OCI-LY1 (cell line): ENCODE data around the gene MYO10.

Experiments used
- H2AFZ ChIP-seq: fragments of 200-600 bp; sonication (generic), shearing (Covaris generic); 2 replicates; pipeline ENCODE4 v1.6.0; 2014; ENCODE audit warnings: antibody characterized with exemption, mild to moderate bottlenecking, low read length
- H3F3A ChIP-seq: fragments of 200-600 bp; sonication (generic), shearing (Covaris generic); 2 replicates; pipeline ENCODE4 v1.6.0; 2014; ENCODE audit warnings: mild to moderate bottlenecking, antibody characterized with exemption, low read length, moderate library complexity; ENCODE audit not compliant: insufficient read depth
- H3K27ac ChIP-seq: fragments of 200-600 bp; sonication (generic); 2 replicates; pipeline ENCODE4 v1.5.1; 2014; ENCODE audit warnings: low read length, mixed run types, mild to moderate bottlenecking, low read depth; ENCODE audit not compliant: poor library complexity, severe bottlenecking
- H3K27me3 ChIP-seq: fragments of 200-600 bp; sonication (generic); 2 replicates; pipeline ENCODE4 v1.6.0; 2014; ENCODE audit warnings: antibody characterized with exemption, mild to moderate bottlenecking, low read length, moderate library complexity; ENCODE audit not compliant: insufficient read depth
- H3K36me3 ChIP-seq: fragments of 200-600 bp; sonication (generic); 2 replicates; pipeline ENCODE4 v1.6.1; 2014; ENCODE audit warnings: mild to moderate bottlenecking, antibody characterized with exemption, low read length, moderate library complexity, mixed read lengths; ENCODE audit not compliant: insufficient read depth
- H3K4me1 ChIP-seq: fragments of 200-600 bp; sonication (generic); 2 replicates; pipeline ENCODE4 v1.5.1; 2014; ENCODE audit warnings: mild to moderate bottlenecking, low read length, moderate library complexity; ENCODE audit not compliant: insufficient read depth, severe bottlenecking
- H3K4me2 ChIP-seq: fragments of 200-600 bp; sonication (generic), shearing (Covaris generic); 2 replicates; pipeline ENCODE4 v1.6.1; 2014; ENCODE audit warnings: low read length
- H3K4me3 ChIP-seq: fragments of 200-600 bp; sonication (generic); 2 replicates; pipeline ENCODE4 v1.5.1; 2014; ENCODE audit warnings: low read length, low read depth, mild to moderate bottlenecking, mixed read lengths; ENCODE audit not compliant: poor library complexity, severe bottlenecking
- H3K79me2 ChIP-seq: fragments of 200-600 bp; shearing (Covaris generic); 2 replicates; pipeline ENCODE4 v1.6.1; 2016; ENCODE audit warnings: mixed run types, low read length, mixed read lengths; ENCODE audit not compliant: insufficient read depth
- H3K9ac ChIP-seq: fragments of 200-600 bp; sonication (generic), shearing (Covaris generic); 2 replicates; pipeline ENCODE4 v1.6.1; 2014; ENCODE audit warnings: mild to moderate bottlenecking, low read length, mixed read lengths
- H3K9me2 ChIP-seq: fragments of 200-600 bp; sonication (generic), shearing (Covaris generic); 2 replicates; pipeline ENCODE4 v1.6.1; 2014; ENCODE audit warnings: low read depth, mild to moderate bottlenecking, low read length, mixed read lengths
- H3K9me3 ChIP-seq: fragments of 200-600 bp; shearing (Covaris generic); 2 replicates; pipeline ENCODE4 v1.6.1; 2014; ENCODE audit warnings: low read length, mixed read lengths
- H4K20me1 ChIP-seq: fragments of 200-600 bp; sonication (generic), shearing (Covaris generic); 2 replicates; pipeline ENCODE4 v1.6.0; 2016; ENCODE audit warnings: mild to moderate bottlenecking, low read length; ENCODE audit not compliant: insufficient read depth
- EZH2 ChIP-seq: fragments of 200-600 bp; sonication (generic), shearing (Covaris generic); IDR thresholded peaks from 2 replicates; pipeline ENCODE4 v1.8.0; 2017; ENCODE audit warnings: borderline replicate concordance, mixed run types, mild to moderate bottlenecking, antibody characterized with exemption, low read length, moderate library complexity, mixed read lengths
- TF ChIP-seq, protein P1 (sequence below): fragments of 200-600 bp; sonication (generic), shearing (Covaris generic); IDR thresholded peaks from 2 replicates; pipeline ENCODE4 v1.5.1; 2017; ENCODE audit warnings: mild to moderate bottlenecking, antibody characterized with exemption, low read length, moderate library complexity, mixed read lengths

Gene MYO10

DNA sequence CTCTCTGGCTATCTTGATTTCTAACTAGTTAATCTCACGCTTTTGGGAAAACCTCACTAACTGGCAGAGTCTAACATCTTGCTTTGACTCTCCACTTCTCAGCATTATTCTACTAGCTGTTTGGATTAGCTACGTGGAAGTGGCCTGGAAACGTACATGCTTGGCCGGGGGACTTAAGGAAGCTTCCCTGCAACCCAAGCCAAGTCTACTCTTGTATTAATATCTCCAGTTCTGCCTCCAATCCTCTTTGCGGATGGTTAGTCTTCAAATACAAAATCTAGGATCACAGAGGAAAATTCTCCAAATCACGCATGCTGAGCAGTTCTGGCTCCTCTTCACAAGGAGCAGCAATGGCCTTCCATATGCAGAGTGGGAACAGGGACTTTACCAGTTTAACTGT lies 267.5 kb downstream of the MYO10 start:
- Histone ChIP-seq H3K36me3 (no peaks in the 10 kb centered on the region), H3K9ac (no peak overlapping the region), H3K9me2 (no peaks in the 10 kb centered on the region), H3K4me2 (no peak overlapping the region), H3F3A (no peaks in the 10 kb centered on the region), H3K27ac (no peak overlapping the region), H3K4me1 (no peaks in the 10 kb centered on the region), H3K79me2 (no peaks in the 10 kb centered on the region), H4K20me1 (no peaks in the 10 kb centered on the region), H3K27me3 (no peaks in the 10 kb centered on the region), H3K9me3 (no peaks in the 10 kb centered on the region), H2AFZ (no peak overlapping the region), H3K4me3 (no peak overlapping the region)
- no peak for TF ChIP-seq EZH2

DNA sequence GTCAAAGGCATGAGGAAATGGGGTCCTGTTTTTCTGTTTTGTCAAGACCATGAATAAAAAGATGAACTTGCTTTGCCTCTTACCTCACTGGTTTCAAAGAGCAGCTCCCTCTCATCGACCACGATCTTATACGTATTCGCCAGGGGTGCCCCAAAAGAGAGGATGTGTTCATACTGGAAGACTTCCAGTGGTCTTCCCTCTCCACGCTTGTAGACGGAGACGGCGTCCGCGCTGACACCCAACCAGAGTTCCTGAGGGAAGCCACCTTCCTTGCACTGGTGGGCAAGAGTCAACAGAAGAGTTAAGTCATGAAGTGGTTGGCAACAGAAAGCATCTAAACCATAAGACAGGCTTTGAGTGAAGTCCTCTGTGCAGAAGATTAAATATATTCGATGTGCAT lies 267.9 kb downstream of the MYO10 start:
- Histone ChIP-seq H3K4me2 (no peak overlapping the region), H4K20me1 (no peaks in the 10 kb centered on the region), H3K4me1 (no peaks in the 10 kb centered on the region), H3K9me2 (no peaks in the 10 kb centered on the region), H3K4me3 (no peak overlapping the region), H2AFZ (no peak overlapping the region), H3K27ac (no peak overlapping the region), H3K9me3 (no peaks in the 10 kb centered on the region), H3K9ac (no peak overlapping the region), H3F3A (no peaks in the 10 kb centered on the region), H3K27me3 (no peaks in the 10 kb centered on the region), H3K36me3 (no peaks in the 10 kb centered on the region), H3K79me2 (no peaks in the 10 kb centered on the region)
- no peak for TF ChIP-seq EZH2
- TF ChIP-seq, protein P1, sequence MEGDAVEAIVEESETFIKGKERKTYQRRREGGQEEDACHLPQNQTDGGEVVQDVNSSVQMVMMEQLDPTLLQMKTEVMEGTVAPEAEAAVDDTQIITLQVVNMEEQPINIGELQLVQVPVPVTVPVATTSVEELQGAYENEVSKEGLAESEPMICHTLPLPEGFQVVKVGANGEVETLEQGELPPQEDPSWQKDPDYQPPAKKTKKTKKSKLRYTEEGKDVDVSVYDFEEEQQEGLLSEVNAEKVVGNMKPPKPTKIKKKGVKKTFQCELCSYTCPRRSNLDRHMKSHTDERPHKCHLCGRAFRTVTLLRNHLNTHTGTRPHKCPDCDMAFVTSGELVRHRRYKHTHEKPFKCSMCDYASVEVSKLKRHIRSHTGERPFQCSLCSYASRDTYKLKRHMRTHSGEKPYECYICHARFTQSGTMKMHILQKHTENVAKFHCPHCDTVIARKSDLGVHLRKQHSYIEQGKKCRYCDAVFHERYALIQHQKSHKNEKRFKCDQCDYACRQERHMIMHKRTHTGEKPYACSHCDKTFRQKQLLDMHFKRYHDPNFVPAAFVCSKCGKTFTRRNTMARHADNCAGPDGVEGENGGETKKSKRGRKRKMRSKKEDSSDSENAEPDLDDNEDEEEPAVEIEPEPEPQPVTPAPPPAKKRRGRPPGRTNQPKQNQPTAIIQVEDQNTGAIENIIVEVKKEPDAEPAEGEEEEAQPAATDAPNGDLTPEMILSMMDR: no peak

DNA sequence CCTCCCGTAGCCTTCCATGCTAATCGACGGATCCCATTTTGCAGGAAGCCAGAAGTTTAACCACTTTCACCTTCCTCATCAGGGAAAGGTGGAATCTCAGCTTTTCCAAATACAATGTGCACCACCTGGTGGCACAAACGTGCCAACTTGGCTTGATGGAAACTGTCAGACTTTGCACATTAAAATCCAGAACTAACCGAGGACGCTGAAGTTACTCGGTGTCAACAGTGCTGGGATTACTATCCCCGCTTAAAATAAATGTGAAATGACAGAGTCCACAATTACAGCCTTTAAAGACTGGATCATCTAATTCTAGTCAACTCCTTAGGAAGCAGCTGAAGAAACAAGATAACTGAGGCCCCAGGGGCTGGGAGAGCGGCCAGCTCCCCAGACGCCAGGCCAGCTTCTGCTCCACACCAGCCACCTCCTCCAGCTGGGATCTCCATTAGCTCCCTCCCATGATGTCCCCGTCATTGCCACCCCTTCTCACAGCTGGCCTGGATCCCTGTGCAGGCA lies 269.1 kb downstream of the MYO10 start:
- H3K36me3 ChIP-seq: no peaks in the 10 kb centered on the region
- no peaks in the 10 kb centered on the region for H3K4me1 ChIP-seq
- H3F3A ChIP-seq: no peaks in the 10 kb centered on the region
- H3K4me2 ChIP-seq: no peak overlapping the region
- H3K79me2 ChIP-seq: no peaks in the 10 kb centered on the region
- no peak overlapping the region for H3K4me3 ChIP-seq
- H3K27ac ChIP-seq: no peak overlapping the region
- no peaks in the 10 kb centered on the region for H4K20me1 ChIP-seq
- H3K9ac ChIP-seq: no peak overlapping the region
- H2AFZ ChIP-seq: no peak overlapping the region
- no peaks in the 10 kb centered on the region for H3K9me3 ChIP-seq
- H3K9me2 ChIP-seq: no peaks in the 10 kb centered on the region
- TF ChIP-seq, protein P1: peak; percentile 45
- TF ChIP-seq EZH2: no peak
- no peaks in the 10 kb centered on the region for H3K27me3 ChIP-seq

DNA sequence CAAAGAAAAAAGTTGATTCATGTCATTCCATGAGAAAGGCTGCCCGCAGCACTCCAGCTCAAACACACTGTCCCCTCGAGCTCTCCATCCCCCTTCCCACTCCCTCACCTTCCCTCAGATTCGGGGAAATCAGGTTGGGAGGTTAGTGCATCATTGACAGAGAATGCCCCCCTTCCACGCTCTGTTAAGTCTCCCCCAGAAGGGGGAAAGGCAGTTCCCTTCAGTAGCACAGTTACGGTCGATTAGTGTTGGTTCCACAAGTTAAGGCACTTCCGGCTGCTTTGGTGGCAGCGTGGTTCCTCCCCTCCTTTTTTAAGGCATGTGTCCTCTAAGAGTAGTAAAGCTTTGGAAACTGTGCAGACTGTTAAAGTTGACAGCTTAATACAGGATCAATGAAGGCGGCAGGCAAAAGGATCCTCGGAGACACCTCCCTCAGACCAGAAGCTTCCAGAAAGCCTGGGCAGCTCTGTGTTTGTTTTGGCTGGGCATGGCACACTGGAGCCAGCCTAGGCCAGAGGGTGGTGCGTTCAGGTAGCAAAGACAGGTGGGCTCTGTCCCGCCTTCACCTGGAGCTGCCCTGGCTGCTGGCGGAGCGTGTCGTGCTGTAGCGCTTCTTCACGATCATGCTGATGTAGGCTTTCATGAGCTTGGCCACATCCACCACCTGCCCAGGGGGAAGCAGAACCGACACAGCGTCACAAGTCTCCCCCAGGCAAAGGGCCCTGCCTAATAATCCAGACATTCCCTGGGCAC lies 269.8 kb downstream of the MYO10 start:
- Histone ChIP-seq H3K4me1 (no peaks in the 10 kb centered on the region), H4K20me1 (no peaks in the 10 kb centered on the region), H3F3A (no peaks in the 10 kb centered on the region), H3K36me3 (no peaks in the 10 kb centered on the region), H3K4me3 (no peak overlapping the region), H3K9me3 (no peaks in the 10 kb centered on the region), H3K4me2 (no peak overlapping the region), H3K79me2 (no peaks in the 10 kb centered on the region), H3K9me2 (no peaks in the 10 kb centered on the region), H3K9ac (no peak overlapping the region), H3K27me3 (no peaks in the 10 kb centered on the region), H2AFZ (no peak overlapping the region), H3K27ac (no peak overlapping the region)
- no peak for TF ChIP-seq EZH2
- TF ChIP-seq, protein P1: no peak
